ENCODE data around the gene CAMSAP2. TPM values are rescaled to one million over a fixed set of nuclear protein-coding genes. Genes with fewer than 3 reads are reported as not detected.

CAMSAP2 gene
- polyA plus RNA-seq, 2 of the 4 experiments (the other 2 are of a cell fraction) = 17.3 to 28.5 TPM

DNA sequence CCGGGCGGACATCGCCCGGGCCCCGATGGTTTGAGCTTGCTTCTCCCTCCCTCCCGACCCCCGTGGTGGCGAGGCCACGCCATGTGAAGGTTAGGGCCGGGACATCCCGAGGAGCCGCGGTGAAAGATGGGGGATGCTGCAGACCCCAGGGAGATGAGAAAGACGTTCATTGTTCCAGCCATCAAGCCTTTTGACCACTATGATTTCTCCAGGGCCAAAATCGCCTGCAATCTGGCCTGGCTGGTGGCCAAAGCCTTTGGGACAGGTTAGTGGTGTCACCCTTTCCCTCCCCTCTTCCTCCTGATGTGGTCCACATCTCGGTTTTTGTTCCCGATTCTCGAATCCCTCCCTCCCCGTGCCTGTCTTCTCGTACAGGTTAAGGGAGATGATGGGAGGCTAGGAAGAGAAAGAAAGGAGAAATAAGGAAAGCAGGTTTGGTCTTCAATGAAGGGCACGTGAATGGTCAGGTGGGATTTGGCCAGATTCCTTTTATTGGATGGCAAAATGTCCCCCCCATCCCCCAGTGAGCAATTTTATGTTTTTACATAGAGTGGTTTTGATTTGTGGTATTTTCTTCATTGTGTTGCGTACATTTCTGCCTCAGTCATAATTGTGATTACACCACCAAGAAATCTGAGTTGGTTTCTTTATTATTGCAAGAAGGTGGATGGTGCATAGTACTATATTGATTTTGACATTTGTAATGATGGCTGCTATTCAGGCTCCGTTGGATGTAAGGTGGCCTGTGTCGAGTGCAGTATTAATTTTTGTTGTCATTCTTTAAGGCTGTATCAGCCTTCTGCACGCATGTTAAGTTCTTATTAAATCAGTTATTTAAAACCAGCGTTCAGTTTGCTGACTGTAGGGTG is 1.2 kb downstream of the CAMSAP2 start:
- TF ChIP-seq CHD4 (IDR thresholded peaks at IDR 0.05; ENCODE audit: borderline replicate concordance) = no peak
- TF ChIP-seq, protein P1, sequence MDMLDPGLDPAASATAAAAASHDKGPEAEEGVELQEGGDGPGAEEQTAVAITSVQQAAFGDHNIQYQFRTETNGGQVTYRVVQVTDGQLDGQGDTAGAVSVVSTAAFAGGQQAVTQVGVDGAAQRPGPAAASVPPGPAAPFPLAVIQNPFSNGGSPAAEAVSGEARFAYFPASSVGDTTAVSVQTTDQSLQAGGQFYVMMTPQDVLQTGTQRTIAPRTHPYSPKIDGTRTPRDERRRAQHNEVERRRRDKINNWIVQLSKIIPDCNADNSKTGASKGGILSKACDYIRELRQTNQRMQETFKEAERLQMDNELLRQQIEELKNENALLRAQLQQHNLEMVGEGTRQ (IDR thresholded peaks at IDR 0.05) = peak; percentile 44; the same call in 1 of the 2 replicates
- Histone ChIP-seq H3K4me3 (peak overlapping the region; percentile 91), H3K9me3 (no peaks in the 10 kb centered on the region), H3K4me1 (peaks cover 38% of the 10 kb centered on the region), H3K4me2 (peak overlapping the region; percentile 87), H3K27ac (peak overlapping the region; percentile 85 to 98)
- peak; percentile 28 to 33 for DNase-seq (ENCODE audit: low read depth in 1 of 2, low spot score in 1 of 2)
- 3% methylated on average over 20 of the region's 26 CpGs for WGBS (ENCODE audit: missing lambda C conversion rate)
- no peak for FAIRE-seq
- ATAC-seq = no peak
- POLR2A ChIA-PET = interaction anchor here (0.8 to 3.2 kb wide), 5 partner anchors 7 to 70 kb away, joined by 3 to 71 read pairs (median 4); partner anchors contain the start of gene DDX59
- CTCF ChIA-PET = no interaction called here

GRCh38 chr1:200740571-200741208 is 2.0 kb downstream of the CAMSAP2 start:
- no peak for TF ChIP-seq ZSCAN20 (CRISPR knock-in tag; IDR thresholded peaks at IDR 0.05)
- TF ChIP-seq TFCP2L1 (CRISPR knock-in tag; IDR thresholded peaks at IDR 0.05) = no peak
- TF ChIP-seq, protein P1 (IDR thresholded peaks at IDR 0.05) = no peak
- TF ChIP-seq POLR2A (IDR thresholded peaks at IDR 0.05; ENCODE audit: low read length) = no peak
- no peak for TF ChIP-seq HOXA7 (CRISPR knock-in tag; IDR thresholded peaks at IDR 0.05)
- no peak for TF ChIP-seq HEYL (CRISPR knock-in tag; IDR thresholded peaks at IDR 0.05)
- no peak for TF ChIP-seq BHLHE40 (IDR thresholded peaks at IDR 0.05; ENCODE audit: low read depth, low read length)
- TF ChIP-seq PHF8 (IDR thresholded peaks at IDR 0.05; ENCODE audit: borderline replicate concordance, low read depth) = no peak
- TF ChIP-seq NPAS2 (CRISPR knock-in tag; IDR thresholded peaks at IDR 0.05; ENCODE audit: borderline replicate concordance) = no peak
- no peak for TF ChIP-seq FOXS1 (CRISPR knock-in tag; IDR thresholded peaks at IDR 0.05)
- no peak for TF ChIP-seq CHD2 (IDR thresholded peaks at IDR 0.05; ENCODE audit: low read length, partially characterized antibody)
- no peak for TF ChIP-seq RNF2 (IDR thresholded peaks at IDR 0.05; ENCODE audit: borderline replicate concordance, low read depth)
- no peak for TF ChIP-seq EP300 (IDR thresholded peaks at IDR 0.05)
- TF ChIP-seq SMC3 (IDR thresholded peaks at IDR 0.05) = no peak
- no peak for TF ChIP-seq RCOR1 (IDR thresholded peaks at IDR 0.05; ENCODE audit: low read depth, low read length)
- TF ChIP-seq JUNB (IDR thresholded peaks at IDR 0.05) = no peak
- TF ChIP-seq, protein P2, sequence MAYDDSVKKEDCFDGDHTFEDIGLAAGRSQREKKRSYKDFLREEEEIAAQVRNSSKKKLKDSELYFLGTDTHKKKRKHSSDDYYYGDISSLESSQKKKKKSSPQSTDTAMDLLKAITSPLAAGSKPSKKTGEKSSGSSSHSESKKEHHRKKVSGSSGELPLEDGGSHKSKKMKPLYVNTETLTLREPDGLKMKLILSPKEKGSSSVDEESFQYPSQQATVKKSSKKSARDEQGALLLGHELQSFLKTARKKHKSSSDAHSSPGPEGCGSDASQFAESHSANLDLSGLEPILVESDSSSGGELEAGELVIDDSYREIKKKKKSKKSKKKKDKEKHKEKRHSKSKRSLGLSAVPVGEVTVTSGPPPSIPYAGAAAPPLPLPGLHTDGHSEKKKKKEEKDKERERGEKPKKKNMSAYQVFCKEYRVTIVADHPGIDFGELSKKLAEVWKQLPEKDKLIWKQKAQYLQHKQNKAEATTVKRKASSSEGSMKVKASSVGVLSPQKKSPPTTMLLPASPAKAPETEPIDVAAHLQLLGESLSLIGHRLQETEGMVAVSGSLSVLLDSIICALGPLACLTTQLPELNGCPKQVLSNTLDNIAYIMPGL (CRISPR knock-in tag; IDR thresholded peaks at IDR 0.05; ENCODE audit: borderline replicate concordance) = no peak
- no peak for TF ChIP-seq GATA3 (IDR thresholded peaks at IDR 0.05; ENCODE audit: borderline replicate concordance)
- TF ChIP-seq MYC (IDR thresholded peaks at IDR 0.05; ENCODE audit: borderline replicate concordance, low read length) = no peak
- WGBS (ENCODE audit: missing lambda C conversion rate) = 7% methylated on average over 3 of the region's 3 CpGs
- ChIA-PET CTCF (no interaction called here), POLR2A (interaction anchor here (1.6 kb wide), 1 partner anchor 71 kb away, joined by 7 read pairs; the partner anchor contains the start of gene DDX59)
- peak overlapping the region; percentile 85 to 98; a peak in 4 of 6 replicates for H3K27ac ChIP-seq
- ATAC-seq = no peak
- DNase-seq (ENCODE audit: low read depth in 1 of 2, low spot score in 1 of 2) = no peak
- H3K4me2 ChIP-seq = peak overlapping the region; percentile 87
- peak overlapping the region; percentile 91 for H3K4me3 ChIP-seq
- no peaks in the 10 kb centered on the region for H3K9me3 ChIP-seq
- H3K4me1 ChIP-seq = peaks cover 38% of the 10 kb centered on the region
- FAIRE-seq = no peak

All from A549 (cell line).